PFSK-1 (cell line): ENCODE data around the gene PLAU.

Experiments used
- TAF1 ChIP-seq: IDR thresholded peaks from 2 replicates; pipeline ENCODE4 v1.6.1; 2012; ENCODE audit warnings: low read length, control low read depth, borderline replicate concordance; ENCODE audit not compliant: insufficient read depth
- TF ChIP-seq, protein P1 (sequence below), 2 experiments: IDR thresholded peaks; 2 replicates each; pipeline versions ENCODE4 v1.6.1 to v1.8.0; 2011 to 2012; ENCODE audit warnings: low read depth in 2 of 2, low read length in 2 of 2, control low read depth in 1 of 2, inconsistent platforms in 1 of 2, mild to moderate bottlenecking in 1 of 2, moderate library complexity in 1 of 2; ENCODE audit not compliant: insufficient read depth in 1 of 2

DNA sequence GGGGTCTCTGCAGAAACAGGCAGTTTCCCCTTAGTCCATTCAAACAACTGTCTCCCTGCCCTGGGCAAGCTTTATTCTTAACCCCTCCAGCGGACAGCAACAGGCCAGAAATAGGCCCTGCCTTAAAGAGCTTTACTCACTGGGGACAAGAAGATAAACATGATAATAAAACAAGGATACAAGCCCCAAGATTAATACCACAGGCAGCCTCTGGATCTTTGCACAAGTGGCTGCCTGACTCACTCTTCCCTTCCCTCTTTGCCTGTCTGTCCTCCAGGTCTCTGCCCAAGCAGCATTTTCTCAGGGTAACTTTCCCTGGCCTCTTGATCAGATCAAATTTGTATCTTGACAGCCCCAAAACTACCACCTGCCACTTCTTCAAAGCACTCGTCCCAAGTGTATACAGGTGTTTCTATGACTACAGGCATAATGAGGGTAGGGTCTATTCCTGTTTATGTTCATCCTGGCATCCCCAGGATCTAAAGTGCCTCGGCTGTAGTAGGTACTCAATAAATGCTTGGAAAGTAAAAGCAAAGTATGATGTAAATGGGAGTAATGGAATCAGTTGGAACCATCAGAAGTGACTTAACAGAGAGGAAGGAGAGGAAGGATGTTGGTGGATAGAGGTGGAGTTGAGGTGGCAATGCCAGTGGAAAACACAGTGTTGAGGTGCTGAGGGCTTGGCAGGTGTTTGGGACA lies 29.6 kb upstream of the PLAU start:
- TF ChIP-seq TAF1, result no peak
- TF ChIP-seq, protein P1, sequence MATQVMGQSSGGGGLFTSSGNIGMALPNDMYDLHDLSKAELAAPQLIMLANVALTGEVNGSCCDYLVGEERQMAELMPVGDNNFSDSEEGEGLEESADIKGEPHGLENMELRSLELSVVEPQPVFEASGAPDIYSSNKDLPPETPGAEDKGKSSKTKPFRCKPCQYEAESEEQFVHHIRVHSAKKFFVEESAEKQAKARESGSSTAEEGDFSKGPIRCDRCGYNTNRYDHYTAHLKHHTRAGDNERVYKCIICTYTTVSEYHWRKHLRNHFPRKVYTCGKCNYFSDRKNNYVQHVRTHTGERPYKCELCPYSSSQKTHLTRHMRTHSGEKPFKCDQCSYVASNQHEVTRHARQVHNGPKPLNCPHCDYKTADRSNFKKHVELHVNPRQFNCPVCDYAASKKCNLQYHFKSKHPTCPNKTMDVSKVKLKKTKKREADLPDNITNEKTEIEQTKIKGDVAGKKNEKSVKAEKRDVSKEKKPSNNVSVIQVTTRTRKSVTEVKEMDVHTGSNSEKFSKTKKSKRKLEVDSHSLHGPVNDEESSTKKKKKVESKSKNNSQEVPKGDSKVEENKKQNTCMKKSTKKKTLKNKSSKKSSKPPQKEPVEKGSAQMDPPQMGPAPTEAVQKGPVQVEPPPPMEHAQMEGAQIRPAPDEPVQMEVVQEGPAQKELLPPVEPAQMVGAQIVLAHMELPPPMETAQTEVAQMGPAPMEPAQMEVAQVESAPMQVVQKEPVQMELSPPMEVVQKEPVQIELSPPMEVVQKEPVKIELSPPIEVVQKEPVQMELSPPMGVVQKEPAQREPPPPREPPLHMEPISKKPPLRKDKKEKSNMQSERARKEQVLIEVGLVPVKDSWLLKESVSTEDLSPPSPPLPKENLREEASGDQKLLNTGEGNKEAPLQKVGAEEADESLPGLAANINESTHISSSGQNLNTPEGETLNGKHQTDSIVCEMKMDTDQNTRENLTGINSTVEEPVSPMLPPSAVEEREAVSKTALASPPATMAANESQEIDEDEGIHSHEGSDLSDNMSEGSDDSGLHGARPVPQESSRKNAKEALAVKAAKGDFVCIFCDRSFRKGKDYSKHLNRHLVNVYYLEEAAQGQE (IDR thresholded peaks at IDR 0.05; ENCODE audit: insufficient read depth in 1 of 2, low read depth in 2 of 2, low read length in 2 of 2), result no peak
